Left colon (tissue), 2 donors: Measurements from ENCODE around the gene GEMIN7. TPM values are rescaled to one million over a fixed set of nuclear protein-coding genes. Genes with fewer than 3 reads are reported as not detected.

ENCODE experiments used
- ATAC-seq: fragments of 200-7000 bp; cut with Tn5 transposase; one replicate; pipeline ENCODE4 v1.9.1; 2020; ENCODE audit warnings: mild to moderate bottlenecking, moderate library complexity
- DNase-seq, 2 donors: peaks; one replicate each; pipeline ENCODE4 v3.0.0-alpha.2; 2020
- intact Hi-C, 2 donors: fragments of 100-400 bp; cut with DNase I in 1 of 2; cut with micrococcal nuclease in 1 of 2; formaldehyde crosslinking; loops; one replicate each; pipeline versions ENCODE4 v1.11.2 to v1.14.0; 2022; cut with DNase I, micrococcal nuclease
- total RNA-seq, 2 donors: library from RNA; stranded (reverse); fragmentation: NEBNext Ultra II Directional; extraction: Animal tissue kit (Norgen Biotek cat#: 25700); gene quantifications; one replicate each; pipeline ENCODE4 v1.2.1, GENCODE V29; 2021
- donor health status: DM: no; HTN: no; CAD: no.
- donor health status: DM: yes; HTN: yes; CAD: no.

The GEMIN7 gene
- total RNA-seq, 2 donors from 2014 or later = 18.1 to 22.8 TPM

DNA sequence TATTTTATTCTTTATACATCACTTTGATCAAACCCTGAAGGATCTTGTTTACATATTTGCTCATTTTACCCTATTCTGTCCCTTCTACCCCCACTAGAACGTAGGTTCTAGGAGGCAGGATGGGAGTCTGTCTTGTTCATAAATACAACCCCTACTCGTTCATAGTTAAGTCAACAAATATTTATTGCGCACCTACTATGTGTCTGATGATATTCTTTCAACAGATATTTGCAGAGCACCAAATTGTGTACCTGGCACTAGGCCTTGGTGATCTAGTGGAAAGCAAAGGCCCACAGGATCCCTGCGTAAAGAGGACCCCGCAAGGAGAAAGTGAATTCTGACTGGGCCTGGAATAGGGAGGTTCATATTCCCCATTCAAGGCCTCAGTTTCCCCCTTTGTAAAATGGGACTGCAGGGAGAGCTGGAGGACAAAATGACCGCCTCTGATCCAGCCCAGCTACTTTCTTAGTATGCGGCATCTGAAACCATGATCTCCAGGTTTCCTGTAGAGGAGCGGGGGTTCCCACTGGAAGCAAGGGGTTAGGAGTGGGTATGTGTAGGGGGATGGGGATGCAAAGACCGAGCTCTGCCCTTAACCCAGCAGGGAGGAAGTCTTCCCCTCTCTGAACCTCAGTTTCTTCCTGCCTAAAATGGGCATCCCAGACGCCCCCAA is 534 bp upstream of the GEMIN7 start:
- ATAC-seq (no peak), DNase-seq (no peak)
- intact Hi-C loops = no loop called here

DNA sequence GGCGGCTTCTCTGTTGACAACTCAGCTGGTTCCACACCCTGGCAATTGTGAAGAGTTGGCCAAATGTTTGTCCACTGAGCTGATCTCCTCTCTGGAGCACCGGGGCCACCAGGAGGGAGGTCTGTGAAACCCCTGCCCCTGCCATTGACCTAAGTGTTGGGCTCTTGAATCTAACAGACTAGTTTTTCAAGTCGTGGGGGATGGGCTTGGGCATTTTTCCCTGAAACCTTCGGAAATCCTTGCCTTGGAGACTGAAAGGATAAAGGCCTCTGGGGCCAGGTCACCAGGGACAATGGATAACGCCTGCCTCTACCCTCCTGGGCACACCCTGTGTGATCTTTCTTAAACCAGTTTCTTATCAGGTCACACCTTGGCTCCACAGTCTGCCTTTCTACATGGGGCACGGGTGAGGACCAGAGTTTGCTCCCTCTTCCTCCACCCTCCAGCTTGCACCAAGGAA is 881 bp downstream of the GEMIN7 start:
- DNase-seq = peak; percentile 51 to 61
- ATAC-seq = peak; percentile 51
- intact Hi-C loops = no loop called here

DNA sequence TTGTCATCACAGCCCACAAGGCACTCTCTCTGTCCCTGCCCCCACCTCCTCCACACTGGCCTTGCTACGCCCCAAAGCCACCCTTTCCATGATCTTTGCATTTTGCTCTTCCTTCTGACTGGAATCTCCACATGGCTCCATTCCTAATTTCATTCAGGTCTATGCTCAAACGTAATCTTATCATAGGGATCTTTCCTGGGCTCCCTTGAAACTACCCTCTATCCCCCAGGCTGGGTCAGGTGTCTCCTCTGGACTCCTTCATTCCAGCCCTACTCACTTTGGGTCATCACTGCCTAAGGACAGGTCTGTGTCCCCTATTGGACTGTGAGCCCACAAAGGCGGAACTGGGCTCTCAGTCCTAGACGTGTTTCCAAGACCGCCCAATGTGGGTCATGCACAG is 3.1 kb downstream of the GEMIN7 start:
- ATAC-seq (no peak), DNase-seq (no peak)
- intact Hi-C loops = no loop called here

DNA sequence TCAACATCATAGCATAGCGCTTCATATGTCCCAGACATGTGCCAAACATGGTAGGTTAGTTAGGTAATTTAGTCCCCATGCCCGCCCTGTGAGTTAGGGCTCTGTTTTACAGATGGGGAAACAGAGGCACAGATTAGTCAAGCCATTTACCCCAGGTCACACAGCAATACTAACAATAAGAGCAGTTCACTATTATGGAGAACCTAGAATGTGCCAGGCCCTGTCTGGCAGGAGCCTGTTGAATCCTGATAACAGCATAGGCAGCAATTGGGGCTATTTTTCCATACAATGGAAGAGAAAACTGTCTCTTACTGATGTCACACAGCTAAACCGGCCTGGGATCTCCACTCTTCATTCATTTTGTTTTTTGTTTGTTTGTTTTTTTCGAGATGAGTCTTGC is 7.4 kb downstream of the GEMIN7 start:
- ATAC-seq = no peak
- no peak for DNase-seq
- intact Hi-C loops = no loop called here

DNA sequence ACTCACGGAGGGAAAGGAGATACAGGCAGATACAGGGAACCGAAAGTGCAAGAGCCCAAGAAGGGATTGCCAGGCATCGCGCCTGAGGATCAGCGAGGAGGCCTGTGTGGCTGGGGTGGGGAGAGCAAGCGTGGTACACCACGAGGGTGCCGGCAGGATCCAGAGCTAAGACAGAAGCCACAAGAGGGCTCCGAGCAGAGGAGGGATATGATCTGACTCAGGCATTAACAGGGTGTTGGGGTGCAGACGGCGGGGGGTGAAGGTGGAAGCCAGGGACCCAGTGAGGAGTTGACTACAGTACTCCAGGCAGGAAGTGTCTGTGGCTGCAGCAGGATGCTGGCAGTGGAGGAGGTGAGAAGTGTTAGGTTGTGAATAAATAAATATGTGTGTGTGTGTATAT is 8.5 kb downstream of the GEMIN7 start:
- DNase-seq (no peak), ATAC-seq (no peak)
- intact Hi-C loops = no loop called here

DNA sequence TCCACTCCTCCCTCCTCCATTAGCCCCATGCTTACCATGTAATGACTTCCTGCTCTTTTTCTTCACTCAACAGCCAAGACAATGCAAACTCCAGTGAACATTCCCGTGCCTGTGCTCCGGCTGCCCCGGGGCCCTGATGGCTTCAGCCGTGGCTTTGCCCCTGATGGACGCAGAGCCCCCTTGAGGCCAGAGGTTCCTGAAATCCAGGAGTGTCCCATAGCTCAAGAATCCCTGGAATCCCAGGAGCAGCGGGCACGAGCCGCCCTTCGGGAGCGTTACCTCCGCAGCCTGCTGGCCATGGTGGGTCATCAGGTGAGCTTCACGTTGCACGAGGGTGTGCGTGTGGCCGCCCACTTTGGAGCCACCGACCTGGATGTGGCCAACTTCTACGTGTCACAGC is 11.0 kb downstream of the GEMIN7 start:
- ATAC-seq = no peak
- DNase-seq = no peak
- intact Hi-C loops = loop anchor here in 1 of 2 donors (10.0 kb wide), 1 partner anchor 85 kb away; the partner anchor contains the start of genes BLOC1S3 and TRAPPC6A

DNA sequence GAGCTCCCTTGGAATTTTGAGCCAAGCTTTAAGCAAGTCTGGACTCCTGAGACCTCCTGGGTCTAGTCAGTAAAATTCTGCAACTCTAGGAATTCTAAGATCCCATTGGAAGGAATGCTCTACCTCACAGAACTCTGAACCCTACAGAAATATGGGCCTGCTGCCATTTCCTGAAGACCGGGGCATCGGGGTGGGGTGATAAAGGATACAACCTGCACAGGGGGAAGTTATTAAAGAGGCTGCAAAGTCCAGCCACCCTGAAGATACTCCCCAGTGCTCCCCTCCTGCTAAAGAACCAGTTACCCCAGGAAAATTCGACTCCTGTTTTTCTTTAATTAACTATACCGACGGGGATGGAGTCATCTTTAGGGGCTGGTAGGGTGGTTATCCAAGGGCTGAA is 11.5 kb downstream of the GEMIN7 start:
- DNase-seq (no peak), ATAC-seq (peak; percentile 26)
- intact Hi-C loops = loop anchor here in 1 of 2 donors (10.0 kb wide), 1 partner anchor 84 kb away; the partner anchor contains the start of genes BLOC1S3 and TRAPPC6A

DNA sequence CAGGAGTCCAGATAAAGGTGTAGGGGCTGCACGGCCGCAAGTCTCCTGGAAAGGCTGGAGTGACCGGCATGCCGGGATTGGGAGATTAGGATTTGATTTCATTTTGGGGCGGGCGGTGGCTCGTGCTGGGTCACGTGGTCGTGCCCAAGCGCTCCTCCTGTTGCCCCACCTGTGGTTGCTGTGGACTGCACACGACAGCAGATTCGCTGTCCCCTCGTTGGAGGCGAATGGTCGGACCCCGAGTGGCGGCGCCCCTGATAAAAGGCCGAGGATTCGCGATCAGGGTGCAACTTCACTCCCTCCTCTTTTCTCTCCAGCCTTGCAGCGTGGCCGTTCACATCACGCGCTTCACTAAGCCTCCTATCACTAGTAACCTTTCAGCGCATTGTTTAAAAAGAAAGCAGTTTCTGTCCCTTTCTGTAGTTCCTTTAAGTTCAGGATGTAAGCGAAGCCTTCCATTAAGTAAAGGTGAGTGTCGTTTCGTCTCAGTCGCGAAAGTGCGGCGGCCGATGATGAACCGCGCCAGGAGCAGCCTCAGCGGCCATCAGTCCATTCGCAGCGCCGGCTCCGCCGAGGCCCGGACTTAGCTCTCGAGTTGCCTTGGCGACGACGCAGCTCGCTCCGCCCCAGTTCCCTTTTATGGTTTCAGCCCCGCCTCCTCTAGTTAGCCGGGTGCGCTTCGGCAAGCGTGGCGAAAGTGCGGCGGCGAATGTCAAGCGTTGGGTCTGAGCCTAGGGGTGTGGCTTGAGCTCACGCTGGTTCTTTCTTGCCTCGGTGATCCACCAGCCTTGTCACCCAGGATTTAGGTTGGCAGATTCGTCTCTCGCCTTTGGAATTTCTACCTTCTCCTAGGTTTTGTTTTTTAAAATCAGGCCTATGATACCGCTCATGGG is 12.2 kb downstream of the GEMIN7 start:
- ATAC-seq (peak; percentile 78), DNase-seq (peak; percentile 97 to 99)
- intact Hi-C loops = loop anchor here in 1 of 2 donors (10.0 kb wide), 1 partner anchor 84 kb away; the partner anchor contains the start of genes BLOC1S3 and TRAPPC6A

DNA sequence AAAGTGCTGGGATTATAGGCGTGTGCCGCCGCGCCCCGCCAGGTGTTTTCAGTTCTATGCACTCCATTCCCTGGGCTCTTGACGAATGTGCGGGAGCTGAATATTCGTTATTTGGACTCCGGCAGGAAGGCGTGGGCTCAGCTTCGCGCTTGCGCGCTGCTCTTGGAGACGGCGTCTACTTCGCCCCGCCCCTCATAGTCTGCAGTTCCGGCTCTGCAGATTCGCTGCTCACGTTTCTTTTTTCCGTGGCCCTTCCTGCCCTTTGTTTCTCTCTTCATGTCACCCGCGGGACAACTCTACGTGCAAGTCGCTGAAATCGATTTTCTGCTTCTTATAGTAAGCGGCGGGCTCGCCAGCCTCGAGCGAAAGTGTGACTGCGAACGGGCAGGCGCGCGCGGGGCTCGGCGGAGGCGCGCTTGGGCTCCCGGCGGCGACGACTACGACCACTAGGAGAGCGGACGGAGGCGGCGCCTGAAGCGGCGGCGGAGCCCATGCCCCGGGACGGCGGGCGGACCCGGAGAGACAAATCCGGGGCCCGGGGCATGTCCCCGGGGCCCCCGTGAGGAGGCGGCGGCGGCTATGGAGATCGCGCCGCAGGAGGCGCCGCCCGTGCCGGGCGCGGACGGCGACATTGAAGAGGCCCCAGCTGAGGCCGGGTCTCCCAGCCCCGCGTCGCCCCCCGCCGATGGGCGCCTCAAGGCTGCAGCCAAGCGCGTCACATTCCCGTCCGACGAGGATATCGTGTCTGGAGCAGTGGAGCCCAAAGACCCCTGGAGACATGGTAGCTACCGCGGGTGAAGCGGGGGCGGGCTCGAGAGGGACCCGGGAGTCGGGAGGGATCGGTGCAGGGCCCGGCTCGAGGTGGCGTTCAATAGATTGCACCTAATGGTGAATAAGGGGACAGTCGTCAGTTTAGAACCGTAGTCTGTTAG is 14.0 kb downstream of the GEMIN7 start, which contains the start of gene PPP1R37:
PPP1R37 (plus strand) TSS at position 433 of the 932 bp plus-strand sequence; CDS start at position 580, 147 bp downstream.
- peak; percentile 94 to 97 for DNase-seq
- ATAC-seq = peak; percentile 78
- intact Hi-C loops = loop anchor here in 1 of 2 donors (10.0 kb wide), 1 partner anchor 82 kb away; the partner anchor contains the start of genes BLOC1S3 and TRAPPC6A

DNA sequence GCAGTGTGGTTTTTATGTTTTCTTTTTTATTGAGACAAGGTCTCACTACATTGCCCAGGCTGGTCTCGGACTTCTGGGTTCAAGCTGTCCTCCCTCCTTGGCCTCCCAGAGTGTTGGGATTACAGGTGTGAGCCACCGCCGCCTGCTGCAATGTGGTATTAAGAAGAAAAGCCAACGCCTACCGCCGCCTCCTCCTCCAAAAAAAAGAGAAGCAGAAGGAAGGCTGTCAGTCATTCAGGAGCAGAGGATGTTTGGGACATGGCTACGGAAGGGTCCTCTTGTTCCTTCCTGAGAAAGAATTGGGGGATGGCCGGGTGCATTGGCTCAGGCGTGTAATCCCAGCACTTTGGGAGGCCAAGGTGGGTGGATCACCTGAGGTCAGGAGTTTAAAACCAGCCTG is 15.1 kb downstream of the GEMIN7 start:
- no peak for DNase-seq
- ATAC-seq = no peak
- intact Hi-C loops = loop anchor here in 1 of 2 donors (10.0 kb wide), 1 partner anchor 81 kb away; the partner anchor contains the start of genes BLOC1S3 and TRAPPC6A

DNA sequence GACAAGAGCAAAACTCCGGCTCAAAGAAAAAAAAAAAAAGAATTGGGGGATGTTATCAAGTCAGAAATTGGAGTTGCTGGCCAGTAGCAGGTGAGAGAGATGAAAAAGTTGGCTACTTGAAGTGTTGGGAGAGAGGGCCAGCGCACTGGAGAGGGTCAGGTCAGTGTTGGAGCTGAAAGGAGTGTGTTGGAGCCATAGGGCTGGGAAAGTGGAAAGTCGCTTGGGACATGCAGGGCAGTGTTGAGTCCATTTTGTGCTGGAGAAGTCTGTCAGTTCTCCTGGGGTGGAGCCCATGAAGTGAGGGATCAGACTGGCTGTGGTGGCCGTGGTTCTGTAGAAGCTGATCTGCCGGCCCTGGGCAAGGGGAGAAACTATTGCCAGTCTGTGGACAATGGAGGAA is 15.6 kb downstream of the GEMIN7 start:
- intact Hi-C loops = loop anchor here in 1 of 2 donors (10.0 kb wide), 1 partner anchor 80 kb away; the partner anchor contains the start of genes BLOC1S3 and TRAPPC6A
- ATAC-seq (no peak), DNase-seq (no peak)

DNA sequence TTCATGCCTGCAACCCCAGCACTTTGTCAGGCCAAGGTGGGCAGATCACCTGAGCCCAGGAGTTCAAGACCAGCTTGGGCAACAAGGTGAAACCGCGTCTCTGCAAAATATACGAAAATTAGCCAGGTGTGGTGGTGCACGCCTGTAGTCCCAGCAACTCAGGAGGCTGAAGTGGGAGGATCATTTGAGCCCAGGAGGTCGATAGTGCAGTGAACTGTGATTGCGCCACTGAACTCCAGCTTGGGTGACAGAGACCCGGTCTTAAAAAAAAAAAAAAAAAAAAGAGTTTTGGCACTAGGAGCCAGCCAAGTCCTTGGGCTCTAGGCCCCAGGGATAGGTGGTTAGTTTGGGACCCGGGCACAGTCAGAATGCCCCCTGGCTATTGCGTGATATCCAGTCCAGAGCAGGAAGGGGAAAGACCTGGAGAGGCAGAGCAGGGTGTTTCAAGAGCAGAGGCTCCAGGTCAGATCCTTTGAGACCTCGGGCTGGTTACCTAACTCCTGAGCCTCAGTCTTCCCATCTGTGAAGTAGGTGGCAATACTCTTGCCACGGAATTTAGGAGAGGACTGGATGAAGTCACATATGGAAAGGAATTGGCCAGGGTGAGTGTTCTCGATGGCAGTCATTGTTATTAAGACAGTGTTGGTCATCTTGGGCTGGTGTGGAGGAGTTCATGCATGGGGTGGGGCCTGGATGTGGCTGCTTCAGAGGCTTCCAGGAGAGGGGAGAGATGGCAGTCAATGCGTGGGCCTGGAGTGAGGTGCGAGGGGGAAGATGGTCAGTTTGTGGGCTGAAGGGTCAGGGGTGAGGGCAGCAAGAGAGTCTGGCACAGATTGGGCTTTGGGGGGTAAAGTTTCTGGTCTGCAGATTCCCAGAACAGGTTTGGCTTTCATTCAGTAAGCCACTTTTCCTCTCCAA is 16.7 kb downstream of the GEMIN7 start:
- ATAC-seq = no peak
- intact Hi-C loops = loop anchor here in 1 of 2 donors (10.0 kb wide), 1 partner anchor 79 kb away; the partner anchor contains the start of genes BLOC1S3 and TRAPPC6A
- DNase-seq = no peak

DNA sequence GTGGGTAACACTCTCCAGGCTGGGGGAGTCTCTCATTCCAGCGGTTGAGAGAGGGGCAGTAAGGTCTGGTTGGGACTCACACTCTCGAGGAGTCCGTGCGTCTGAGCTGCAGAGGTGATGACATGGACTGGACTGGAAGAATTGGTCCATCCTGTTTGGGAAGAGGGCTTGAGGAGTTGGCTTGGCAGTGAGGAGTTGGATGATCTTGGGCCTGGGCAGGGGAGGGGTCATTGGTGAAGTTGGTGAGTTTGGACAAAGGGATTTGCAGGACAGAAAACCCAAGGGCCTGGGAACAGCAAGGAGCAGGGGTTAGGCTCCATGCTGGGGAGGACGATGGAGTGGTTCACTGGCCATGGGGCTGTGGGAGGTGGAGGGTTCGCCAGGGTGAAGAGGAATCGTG is 17.6 kb downstream of the GEMIN7 start:
- ATAC-seq (no peak), DNase-seq (no peak)
- intact Hi-C loops = loop anchor here in 1 of 2 donors (10.0 kb wide), 1 partner anchor 78 kb away; the partner anchor contains the start of genes BLOC1S3 and TRAPPC6A

DNA sequence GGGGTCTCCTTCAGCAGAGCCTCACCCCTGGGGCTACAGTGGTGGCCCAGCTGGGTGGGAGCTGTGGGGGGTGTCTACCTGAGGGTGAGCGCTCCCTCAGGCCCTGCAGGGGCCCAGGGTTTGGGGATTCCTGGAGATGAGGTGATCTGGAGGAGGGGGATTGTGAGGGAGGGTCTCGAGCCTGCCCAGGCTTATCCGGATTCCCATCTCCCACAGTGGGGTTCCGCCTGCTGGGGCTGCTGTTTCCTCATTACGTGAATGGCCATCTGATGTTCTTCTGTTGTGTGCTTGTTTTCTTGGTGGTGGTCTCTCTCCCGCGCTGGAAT is 18.4 kb downstream of the GEMIN7 start:
- intact Hi-C loops = loop anchor here in 1 of 2 donors (10.0 kb wide), 1 partner anchor 77 kb away; the partner anchor contains the start of genes BLOC1S3 and TRAPPC6A
- DNase-seq (no peak), ATAC-seq (no peak)

DNA sequence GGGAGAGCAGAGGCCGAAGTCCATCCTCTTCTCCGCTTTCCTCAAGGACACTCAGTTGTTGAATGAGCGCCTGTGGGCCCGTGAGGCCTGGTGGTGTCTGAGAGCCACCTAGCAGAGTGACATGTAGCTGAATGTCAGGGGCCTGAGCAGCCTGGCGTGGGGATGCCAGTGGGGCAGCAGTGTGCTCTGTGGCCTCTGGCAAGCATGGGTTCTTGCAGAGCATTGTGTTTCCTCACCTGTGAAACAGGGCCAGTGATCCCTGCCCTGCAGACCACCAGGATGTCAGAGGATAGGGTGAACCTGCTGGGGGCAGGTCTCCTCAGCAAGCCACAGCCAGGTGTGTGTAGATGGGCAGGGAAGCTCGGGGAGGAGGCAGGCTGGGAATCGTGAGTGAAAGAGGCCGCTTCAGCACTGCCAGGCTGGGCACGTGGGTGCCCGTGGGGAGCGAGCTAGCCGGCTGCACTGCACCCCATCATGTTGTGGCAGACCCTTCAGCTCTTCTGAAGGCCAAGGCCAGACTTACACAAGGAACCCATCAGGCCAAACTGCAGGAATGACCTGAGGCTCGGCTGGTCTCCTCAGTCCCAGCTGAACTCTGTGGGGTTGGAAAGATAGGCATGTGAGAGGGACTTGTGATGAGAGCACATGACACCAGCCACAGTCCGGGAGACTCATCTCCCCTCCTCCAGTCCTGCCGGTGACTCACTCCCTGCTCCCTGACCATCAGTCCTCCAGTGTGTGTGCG is 18.9 kb downstream of the GEMIN7 start:
- intact Hi-C loops = loop anchor here in 1 of 2 donors (10.0 kb wide), 1 partner anchor 77 kb away; the partner anchor contains the start of genes BLOC1S3 and TRAPPC6A
- ATAC-seq (no peak), DNase-seq (no peak)
